K562 (cell line): ENCODE data around the gene CLK3. TPM values are rescaled to one million over a fixed set of nuclear protein-coding genes. Genes with fewer than 3 reads are reported as not detected.

Source experiments
- ATAC-seq: fragments of 200-7000 bp; cut with Tn5 transposase; 3 replicates; pipeline ENCODE4 v1.9.1; 2020; ENCODE audit warnings: moderate library complexity
- BruUV-seq: library from RNA; stranded (reverse); fragments of 400-500 nt; replicated peaks from 2 replicates; lab custom pipeline; 2021; lab: Mats Ljungman, UMichigan
- CTCF ChIA-PET: fragments of 300-600 bp; formaldehyde crosslinking; extraction: SDS; loops from one replicate; lab custom pipeline; 2021; ENCODE audit warnings: low intra/inter-chr PET ratio; lab: Yijun Ruan, JAX
- POLR2A ChIA-PET: fragments of 300-600, 350-650 bp; sonication (Branson Sonifier 250); formaldehyde crosslinking; extraction: SDS; loops from one replicate; lab custom pipeline; 2021; ENCODE audit warnings: antibody characterized with exemption, inconsistent platforms; lab: Yijun Ruan, JAX
- DNase-seq, 4 experiments: peaks; one replicate each; pipeline versions ENCODE4 v3.0.0 to v3.0.0-alpha.2; 2011 to 2018; ENCODE audit warnings: low spot score in 3 of 4, mixed read lengths in 3 of 4; ENCODE audit errors: extremely low read depth in 1 of 4
- FAIRE-seq: peaks from 2 replicates; lab custom pipeline; 2011; peaks lifted over from hg19 to GRCh38; lab: Jason Lieb, UNC
- H2AFZ ChIP-seq: 2 replicates; pipeline ENCODE4 v1.6.0; 2011; ENCODE audit warnings: low read depth, low read length, control low read depth, inconsistent platforms
- H3K27ac ChIP-seq: fragments of 200-600 bp; 3 replicates; pipeline ENCODE4 v1.8.0; 2011; ENCODE audit warnings: low read depth, mild to moderate bottlenecking, control low read depth, inconsistent platforms, low read length, moderate library complexity, mixed read lengths; ENCODE audit errors: extremely low read depth
- H3K27me3 ChIP-seq, 2 experiments: fragments of 300-600 bp in 1 of 2; 2 replicates in 1 of 2; 3 replicates in 1 of 2; pipeline versions ENCODE4 v1.6.0 to v1.8.0; 2011; ENCODE audit warnings: inconsistent platforms in 2 of 2, low read length in 2 of 2, mild to moderate bottlenecking in 1 of 2, mixed read lengths in 1 of 2, moderate library complexity in 1 of 2; ENCODE audit not compliant: control insufficient read depth in 2 of 2, insufficient read depth in 2 of 2
- H3K36me3 ChIP-seq: fragments of 300-600 bp; 3 replicates; pipeline ENCODE4 v1.8.0; 2011; ENCODE audit warnings: mild to moderate bottlenecking, low read length, inconsistent platforms; ENCODE audit not compliant: control insufficient read depth, insufficient read depth
- H3K4me1 ChIP-seq, 2 experiments: fragments of 200-600 bp in 1 of 2; replicated peaks in 1 of 2; 2 replicates in 1 of 2; 3 replicates in 1 of 2; pipeline versions ENCODE4 v1.5.1 to v1.8.0; 2011; ENCODE audit warnings: inconsistent platforms in 2 of 2, low read length in 2 of 2, mild to moderate bottlenecking in 1 of 2, mixed read lengths in 1 of 2, moderate library complexity in 1 of 2; ENCODE audit not compliant: control insufficient read depth in 2 of 2, insufficient read depth in 2 of 2
- H3K4me2 ChIP-seq: 2 replicates; pipeline ENCODE4 v1.6.1; 2011; ENCODE audit warnings: low read length, control low read depth, inconsistent platforms, mixed read lengths; ENCODE audit not compliant: insufficient read depth
- H3K4me3 ChIP-seq: fragments of 200-600 bp; sonication (generic), shearing (Covaris generic); 2 replicates; pipeline ENCODE4 v1.5.1; 2016; ENCODE audit warnings: control low read depth, inconsistent platforms
- H3K79me2 ChIP-seq: fragments of 200-600 bp; 3 replicates; pipeline ENCODE4 v1.8.0; 2011; ENCODE audit warnings: low read length, inconsistent platforms; ENCODE audit not compliant: control insufficient read depth, insufficient read depth
- H3K9ac ChIP-seq, 2 experiments: 2 replicates each; pipeline versions ENCODE4 v1.6.0 to v1.6.1; 2011; ENCODE audit warnings: low read depth in 2 of 2, low read length in 2 of 2, control low read depth in 1 of 2, inconsistent platforms in 1 of 2, mild to moderate bottlenecking in 1 of 2, mixed read lengths in 1 of 2; ENCODE audit not compliant: insufficient read depth in 1 of 2
- H3K9me1 ChIP-seq: one replicate; pipeline ENCODE4 v1.6.0; 2011; ENCODE audit warnings: inconsistent platforms, mild to moderate bottlenecking, low read length, moderate library complexity; ENCODE audit not compliant: control insufficient read depth, insufficient read depth
- H3K9me3 ChIP-seq: replicated peaks from 2 replicates; pipeline ENCODE4 v1.5.1; 2011; ENCODE audit warnings: low read depth, low read length, inconsistent platforms; ENCODE audit not compliant: control insufficient read depth, insufficient read depth
- H4K20me1 ChIP-seq: replicated peaks from 2 replicates; pipeline ENCODE4 v1.6.1; 2011; ENCODE audit warnings: low read length, inconsistent platforms, mixed read lengths; ENCODE audit not compliant: control insufficient read depth, insufficient read depth
- CEBPG ChIP-seq, 3 experiments: fragments of 200-800 bp in 1 of 3; sonication (Bioruptor generic) in 1 of 3; sonication (generic) in 1 of 3; formaldehyde crosslinking in 1 of 3; IDR thresholded peaks in 2 of 3; conservative IDR thresholded peaks in 1 of 3; 2 replicates each; pipeline versions ENCODE4 v1.6.1 to v1.8.0; 2016 to 2022; ENCODE audit warnings: missing compliant biosample characterization in 2 of 3, missing genetic modification characterization in 2 of 3, mild to moderate bottlenecking in 1 of 3, missing genetic modification reagents in 1 of 3
- FOSL1 ChIP-seq: fragments of 200-800 bp; sonication (Bioruptor generic); conservative IDR thresholded peaks from 2 replicates; pipeline ENCODE4 v1.6.1; 2016; ENCODE audit warnings: missing genetic modification characterization, missing compliant biosample characterization
- GTF2F1 ChIP-seq: IDR thresholded peaks from 2 replicates; pipeline ENCODE4 v1.6.1; 2011; ENCODE audit warnings: low read depth, low read length, improper control_type of control experiment
- HMBOX1 ChIP-seq: sonication (generic); IDR thresholded peaks from 2 replicates; pipeline ENCODE4 v1.6.1; 2016
- NFE2L1 ChIP-seq: fragments of 450-650 bp; IDR thresholded peaks from 2 replicates; pipeline ENCODE4 v1.6.1; 2016; ENCODE audit warnings: missing genetic modification characterization, low read depth, mild to moderate bottlenecking, missing compliant biosample characterization, moderate library complexity, borderline replicate concordance
- RERE ChIP-seq: sonication (generic); formaldehyde crosslinking; IDR thresholded peaks from 2 replicates; pipeline ENCODE4 v1.8.0; 2023; ENCODE audit warnings: missing genetic modification reagents, mild to moderate bottlenecking, borderline replicate concordance
- TFAM ChIP-seq: fragments of 250-450 bp; sonication (Bioruptor Pico); conservative IDR thresholded peaks from 2 replicates; pipeline ENCODE4 v1.5.0; 2021; ENCODE audit warnings: mild to moderate bottlenecking, moderate library complexity
- WGBS: fragments of 100-300 bp; shearing (Covaris generic); methylation state at CpG from one replicate; pipeline ENCODE4 v1.1.6; 2016; ENCODE audit warnings: low coverage, mixed read lengths; ENCODE audit not compliant: insufficient coverage; ENCODE audit errors: missing lambda C conversion rate; 5-methylcytosine and 5-hydroxymethylcytosine counted together
- in situ Hi-C: fragments of 300-500 bp; cut with MboI; formaldehyde crosslinking; loops from 4 replicates; pipeline ENCODE4 v1.15.0; 2018; ENCODE audit warnings: inconsistent platforms, mixed read lengths
- intact Hi-C: fragments of 100-400 bp; cut with micrococcal nuclease; formaldehyde crosslinking; loops from 2 replicates; pipeline ENCODE4 v1.14.2; 2022
- polyA plus RNA-seq, 8 experiments: library from polyadenylated mRNA; depleted of rRNA in 4 of 8; stranded (reverse) in 5 of 8; unstranded in 3 of 8; fragments of >200 nt; fragmentation: Nextera tagmentation in 2 of 8; fragmentation: Illumina TruSeq in 1 of 8; extraction: Ambion mirVana in 2 of 8; extraction: Trizol in 1 of 8; gene quantifications; 2 replicates each; pipeline versions ENCODE4 v1.2.1 to v1.2.3, GENCODE V29; 2011 to 2014; ENCODE audit warnings: inconsistent platforms in 1 of 8, missing spikeins in 1 of 8
- total RNA-seq, 7 experiments: library from RNA; depleted of rRNA in 6 of 7; stranded (reverse); fragments of >200 nt in 6 of 7; fragmentation: Illumina TruSeq in 2 of 7; extraction: Trizol in 2 of 7; gene quantifications; 2 replicates each; pipeline versions ENCODE4 v1.2.1 to v1.2.3, GENCODE V29; 2011 to 2021; ENCODE audit warnings: low replicate concordance in 1 of 7
- TF ChIP-seq, protein P1 (sequence below): fragments of 250-450 bp; sonication (Bioruptor Pico); IDR thresholded peaks from 2 replicates; pipeline ENCODE4 v1.9.0; 2021; ENCODE audit warnings: mild to moderate bottlenecking
- TF ChIP-seq, protein P2 (sequence below): fragments of 200-800 bp; sonication (Bioruptor generic); IDR thresholded peaks from 2 replicates; pipeline ENCODE4 v1.6.1; 2016; ENCODE audit warnings: missing genetic modification characterization, missing compliant biosample characterization

Gene CLK3
- total and polyA plus RNA-seq, 9 of the 15 experiments (the other 6 are each of a cell fraction or from before 2014, with no cell fraction given): 1.2 to 95.2 (median 51.7) TPM

DNA sequence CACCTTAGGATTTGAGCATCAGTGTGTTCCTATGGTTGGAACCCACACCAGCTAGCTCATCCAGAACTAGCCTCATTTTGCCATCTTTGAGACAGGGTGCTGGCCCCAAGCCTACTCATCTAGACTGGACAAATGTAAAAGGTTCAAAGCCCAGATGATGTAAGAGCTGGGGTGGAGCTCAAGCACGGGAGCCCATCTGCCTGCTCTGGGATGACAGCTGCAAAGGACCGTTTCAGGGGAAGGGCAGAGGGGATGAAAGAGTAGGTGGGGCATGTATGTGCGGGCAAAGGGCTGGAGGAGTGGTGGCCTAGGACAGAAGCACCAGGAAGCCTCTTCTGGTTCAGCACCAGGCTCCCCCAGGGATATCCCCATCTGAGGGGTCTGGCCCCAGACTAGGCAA is 15.8 kb downstream of the CLK3 start:
- no peak for FAIRE-seq
- Histone ChIP-seq H3K27me3 (no peaks in the 10 kb centered on the region), H3K4me3 (no peak overlapping the region), H2AFZ (no peak overlapping the region), H3K4me1 (no peaks in the 10 kb centered on the region; a peak in 1 of 5 replicates), H4K20me1 (peaks cover 33% of the 10 kb centered on the region), H3K9me3 (no peaks in the 10 kb centered on the region), H3K27ac (no peak overlapping the region), H3K79me2 (no peaks in the 10 kb centered on the region), H3K9ac (no peak overlapping the region), H3K9me1 (peaks cover 9% of the 10 kb centered on the region), H3K4me2 (no peak overlapping the region), H3K36me3 (peaks cover 95% of the 10 kb centered on the region)
- in situ Hi-C loops (no loop called here), intact Hi-C loops (no loop called here)
- POLR2A ChIA-PET: interaction anchor here (0.6 to 3.8 kb wide), 7 partner anchors 10 to 296 kb away, joined by 3 to 16 read pairs (median 4); no protein-coding TSS in a partner anchor
- no peak; the same call in 2 of the 3 replicates for ATAC-seq
- CTCF ChIA-PET: interaction anchor here (0.6 to 2.2 kb wide), 5 partner anchors 138 to 1030 kb away, joined by 3 to 32 read pairs (median 3); no protein-coding TSS in a partner anchor
- BruUV-seq: no TSS peak
- WGBS: 45% methylated on average over 3 of the region's 3 CpGs
- no peak for DNase-seq
- no peak for TF ChIP-seq GTF2F1
- TF ChIP-seq, protein P1, sequence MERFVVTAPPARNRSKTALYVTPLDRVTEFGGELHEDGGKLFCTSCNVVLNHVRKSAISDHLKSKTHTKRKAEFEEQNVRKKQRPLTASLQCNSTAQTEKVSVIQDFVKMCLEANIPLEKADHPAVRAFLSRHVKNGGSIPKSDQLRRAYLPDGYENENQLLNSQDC (CRISPR knock-in tag): no peak
- TF ChIP-seq HMBOX1: no peak
- TF ChIP-seq TFAM (CRISPR knock-in tag): no peak
- no peak for TF ChIP-seq CEBPG (CRISPR knock-in tag; IDR thresholded peaks at IDR 0.05)
- TF ChIP-seq CEBPG (tag; conservative IDR thresholded peaks at IDR 0.05 in 1 of 2, IDR thresholded peaks at IDR 0.05 in 1 of 2): no peak
- TF ChIP-seq NFE2L1: no peak
- no peak for TF ChIP-seq FOSL1 (tag)
- TF ChIP-seq RERE (CRISPR knock-in tag): no peak
- TF ChIP-seq, protein P2, sequence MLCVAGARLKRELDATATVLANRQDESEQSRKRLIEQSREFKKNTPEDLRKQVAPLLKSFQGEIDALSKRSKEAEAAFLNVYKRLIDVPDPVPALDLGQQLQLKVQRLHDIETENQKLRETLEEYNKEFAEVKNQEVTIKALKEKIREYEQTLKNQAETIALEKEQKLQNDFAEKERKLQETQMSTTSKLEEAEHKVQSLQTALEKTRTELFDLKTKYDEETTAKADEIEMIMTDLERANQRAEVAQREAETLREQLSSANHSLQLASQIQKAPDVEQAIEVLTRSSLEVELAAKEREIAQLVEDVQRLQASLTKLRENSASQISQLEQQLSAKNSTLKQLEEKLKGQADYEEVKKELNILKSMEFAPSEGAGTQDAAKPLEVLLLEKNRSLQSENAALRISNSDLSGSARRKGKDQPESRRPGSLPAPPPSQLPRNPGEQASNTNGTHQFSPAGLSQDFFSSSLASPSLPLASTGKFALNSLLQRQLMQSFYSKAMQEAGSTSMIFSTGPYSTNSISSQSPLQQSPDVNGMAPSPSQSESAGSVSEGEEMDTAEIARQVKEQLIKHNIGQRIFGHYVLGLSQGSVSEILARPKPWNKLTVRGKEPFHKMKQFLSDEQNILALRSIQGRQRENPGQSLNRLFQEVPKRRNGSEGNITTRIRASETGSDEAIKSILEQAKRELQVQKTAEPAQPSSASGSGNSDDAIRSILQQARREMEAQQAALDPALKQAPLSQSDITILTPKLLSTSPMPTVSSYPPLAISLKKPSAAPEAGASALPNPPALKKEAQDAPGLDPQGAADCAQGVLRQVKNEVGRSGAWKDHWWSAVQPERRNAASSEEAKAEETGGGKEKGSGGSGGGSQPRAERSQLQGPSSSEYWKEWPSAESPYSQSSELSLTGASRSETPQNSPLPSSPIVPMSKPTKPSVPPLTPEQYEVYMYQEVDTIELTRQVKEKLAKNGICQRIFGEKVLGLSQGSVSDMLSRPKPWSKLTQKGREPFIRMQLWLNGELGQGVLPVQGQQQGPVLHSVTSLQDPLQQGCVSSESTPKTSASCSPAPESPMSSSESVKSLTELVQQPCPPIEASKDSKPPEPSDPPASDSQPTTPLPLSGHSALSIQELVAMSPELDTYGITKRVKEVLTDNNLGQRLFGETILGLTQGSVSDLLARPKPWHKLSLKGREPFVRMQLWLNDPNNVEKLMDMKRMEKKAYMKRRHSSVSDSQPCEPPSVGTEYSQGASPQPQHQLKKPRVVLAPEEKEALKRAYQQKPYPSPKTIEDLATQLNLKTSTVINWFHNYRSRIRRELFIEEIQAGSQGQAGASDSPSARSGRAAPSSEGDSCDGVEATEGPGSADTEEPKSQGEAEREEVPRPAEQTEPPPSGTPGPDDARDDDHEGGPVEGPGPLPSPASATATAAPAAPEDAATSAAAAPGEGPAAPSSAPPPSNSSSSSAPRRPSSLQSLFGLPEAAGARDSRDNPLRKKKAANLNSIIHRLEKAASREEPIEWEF (CRISPR knock-in tag): no peak
